DND-41 (cell line): ENCODE results near the gene WNT11.

Source experiments
- ATAC-seq: fragments of 200-7000 bp; cut with Tn5 transposase; 3 replicates; pipeline ENCODE4 v1.9.1; 2021; ENCODE audit warnings: low read depth; ENCODE audit not compliant: insufficient read depth
- DNase-seq: peaks from one replicate; pipeline ENCODE4 v3.0.0-alpha.2; 2020
- H2AFZ ChIP-seq: 2 replicates; pipeline ENCODE4 v1.6.0; 2012; ENCODE audit warnings: low read depth, low read length
- H3K27ac ChIP-seq: 2 replicates; pipeline ENCODE4 v1.5.1; 2012; ENCODE audit warnings: low read length, inconsistent platforms
- H3K27me3 ChIP-seq: fragments of 200-600 bp; sonication (generic); 2 replicates; pipeline ENCODE4 v1.6.0; 2012; ENCODE audit warnings: low read length, mild to moderate bottlenecking, inconsistent platforms; ENCODE audit not compliant: insufficient read depth, poor library complexity
- H3K36me3 ChIP-seq: 2 replicates; pipeline ENCODE4 v1.5.1; 2012; ENCODE audit warnings: low read length, inconsistent platforms; ENCODE audit not compliant: insufficient read depth
- H3K4me1 ChIP-seq: 2 replicates; pipeline ENCODE4 v1.5.1; 2012; ENCODE audit warnings: mild to moderate bottlenecking, low read length; ENCODE audit not compliant: insufficient read depth
- H3K4me2 ChIP-seq: 2 replicates; pipeline ENCODE4 v1.6.0; 2012; ENCODE audit warnings: mild to moderate bottlenecking, moderate library complexity, low read length, inconsistent platforms; ENCODE audit not compliant: insufficient read depth
- H3K4me3 ChIP-seq, 2 experiments: fragments of 200-600 bp in 1 of 2; shearing (Covaris generic) in 1 of 2; 2 replicates each; pipeline ENCODE4 v1.5.1; 2012 to 2016; ENCODE audit warnings: inconsistent platforms in 2 of 2, low read length in 2 of 2, mild to moderate bottlenecking in 2 of 2, low read depth in 1 of 2, moderate library complexity in 1 of 2
- H3K79me2 ChIP-seq: 2 replicates; pipeline ENCODE4 v1.6.0; 2012; ENCODE audit warnings: low read length, inconsistent platforms; ENCODE audit not compliant: insufficient read depth
- H3K9ac ChIP-seq: 2 replicates; pipeline ENCODE4 v1.6.0; 2012; ENCODE audit warnings: low read depth, mild to moderate bottlenecking, inconsistent platforms, low read length, moderate library complexity
- H3K9me3 ChIP-seq: 2 replicates; pipeline ENCODE4 v1.5.1; 2012; ENCODE audit warnings: low read length, moderate library complexity, mild to moderate bottlenecking, inconsistent platforms; ENCODE audit not compliant: insufficient read depth, severe bottlenecking
- H4K20me1 ChIP-seq: 2 replicates; pipeline ENCODE4 v1.6.0; 2012; ENCODE audit warnings: low read length; ENCODE audit not compliant: insufficient read depth
- EZH2 ChIP-seq: IDR thresholded peaks from 3 replicates; pipeline ENCODE4 v1.6.1; 2012; ENCODE audit warnings: borderline replicate concordance, low read depth, mild to moderate bottlenecking, moderate library complexity, low read length, inconsistent platforms; ENCODE audit not compliant: severe bottlenecking
- TF ChIP-seq, protein P1 (sequence below): IDR thresholded peaks from 2 replicates; pipeline ENCODE4 v1.5.1; 2012; ENCODE audit warnings: borderline replicate concordance, low read length, moderate library complexity, mild to moderate bottlenecking; ENCODE audit not compliant: poor library complexity, severe bottlenecking; ENCODE audit errors: extremely low read depth

WNT11 gene

DNA sequence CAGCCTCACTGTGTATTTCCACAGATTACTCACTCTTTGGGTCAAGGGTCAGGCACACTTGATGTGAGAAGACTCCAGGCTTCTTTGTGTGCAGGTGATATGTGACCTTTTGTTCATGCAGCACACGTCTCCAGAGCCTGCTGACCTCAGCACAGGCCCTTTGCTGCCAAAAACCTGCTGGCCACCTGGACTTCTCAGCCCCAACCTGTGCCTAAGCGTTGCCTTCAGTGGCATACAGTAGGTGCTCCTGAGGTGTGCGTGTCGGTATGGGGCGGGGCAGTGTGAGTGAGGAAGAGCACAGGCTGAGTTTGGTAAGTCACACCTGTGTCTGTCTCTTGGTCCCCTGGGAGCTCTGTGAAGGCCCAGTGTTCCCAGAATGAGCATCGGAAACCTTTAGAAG lies 58.1 kb downstream of the WNT11 start:
- DNase-seq, result no peak
- TF ChIP-seq, protein P1, sequence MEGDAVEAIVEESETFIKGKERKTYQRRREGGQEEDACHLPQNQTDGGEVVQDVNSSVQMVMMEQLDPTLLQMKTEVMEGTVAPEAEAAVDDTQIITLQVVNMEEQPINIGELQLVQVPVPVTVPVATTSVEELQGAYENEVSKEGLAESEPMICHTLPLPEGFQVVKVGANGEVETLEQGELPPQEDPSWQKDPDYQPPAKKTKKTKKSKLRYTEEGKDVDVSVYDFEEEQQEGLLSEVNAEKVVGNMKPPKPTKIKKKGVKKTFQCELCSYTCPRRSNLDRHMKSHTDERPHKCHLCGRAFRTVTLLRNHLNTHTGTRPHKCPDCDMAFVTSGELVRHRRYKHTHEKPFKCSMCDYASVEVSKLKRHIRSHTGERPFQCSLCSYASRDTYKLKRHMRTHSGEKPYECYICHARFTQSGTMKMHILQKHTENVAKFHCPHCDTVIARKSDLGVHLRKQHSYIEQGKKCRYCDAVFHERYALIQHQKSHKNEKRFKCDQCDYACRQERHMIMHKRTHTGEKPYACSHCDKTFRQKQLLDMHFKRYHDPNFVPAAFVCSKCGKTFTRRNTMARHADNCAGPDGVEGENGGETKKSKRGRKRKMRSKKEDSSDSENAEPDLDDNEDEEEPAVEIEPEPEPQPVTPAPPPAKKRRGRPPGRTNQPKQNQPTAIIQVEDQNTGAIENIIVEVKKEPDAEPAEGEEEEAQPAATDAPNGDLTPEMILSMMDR, result no peak
- no peak for TF ChIP-seq EZH2
- Histone ChIP-seq H3K4me3 (no peak overlapping the region), H3K27me3 (no peaks in the 10 kb centered on the region), H3K9me3 (no peaks in the 10 kb centered on the region), H3K4me1 (peaks cover 7% of the 10 kb centered on the region; the same call in 1 of the 2 replicates), H3K79me2 (no peaks in the 10 kb centered on the region), H3K36me3 (0 out of 2 replicates have a peak, but pooled peaks cover under 1% of the 10 kb centered on the region), H4K20me1 (no peaks in the 10 kb centered on the region), H2AFZ (no peak overlapping the region), H3K9ac (no peak overlapping the region), H3K27ac (no peak overlapping the region), H3K4me2 (no peak overlapping the region)
- ATAC-seq, result no peak

GRCh38 chr11:76147106-76147740 lies 59.1 kb downstream of the WNT11 start:
- DNase-seq, result no peak
- ATAC-seq, result no peak
- H3K27me3 ChIP-seq, result no peaks in the 10 kb centered on the region
- H4K20me1 ChIP-seq, result no peaks in the 10 kb centered on the region
- H3K4me3 ChIP-seq, result no peak overlapping the region
- H3K4me1 ChIP-seq, result peaks cover 5% of the 10 kb centered on the region; the same call in 1 of the 2 replicates
- H3K36me3 ChIP-seq, result peaks cover 9% of the 10 kb centered on the region; the same call in 1 of the 2 replicates
- no peak overlapping the region for H3K9ac ChIP-seq
- no peak overlapping the region for H3K27ac ChIP-seq
- no peak for TF ChIP-seq EZH2
- TF ChIP-seq, protein P1, result no peak
- H2AFZ ChIP-seq, result no peak overlapping the region
- no peak overlapping the region for H3K4me2 ChIP-seq
- H3K9me3 ChIP-seq, result no peaks in the 10 kb centered on the region
- H3K79me2 ChIP-seq, result no peaks in the 10 kb centered on the region

DNA sequence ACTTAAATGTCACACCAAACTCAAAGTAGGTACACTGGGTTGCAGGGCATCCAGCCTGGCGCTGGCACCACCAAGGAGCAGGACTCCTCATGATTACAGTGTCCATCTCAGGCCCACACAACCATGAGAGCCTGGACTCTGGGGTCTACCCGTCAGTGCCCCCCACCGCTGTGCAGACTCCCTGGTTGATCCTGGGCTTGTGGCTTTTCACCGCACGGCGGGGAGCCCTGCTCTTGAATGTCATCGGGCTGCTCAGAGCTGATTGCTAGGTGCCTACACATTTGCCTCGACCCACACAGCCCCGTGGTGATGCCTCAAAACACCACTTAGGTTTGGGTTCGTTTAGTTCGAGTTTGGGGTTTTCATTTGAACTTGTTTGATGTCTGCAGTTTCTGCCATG lies 63.0 kb downstream of the WNT11 start:
- H3K4me2 ChIP-seq, result no peak overlapping the region
- no peak overlapping the region for H3K4me3 ChIP-seq
- H3K27me3 ChIP-seq, result no peaks in the 10 kb centered on the region
- H3K4me1 ChIP-seq, result no peaks in the 10 kb centered on the region
- no peaks in the 10 kb centered on the region for H3K9me3 ChIP-seq
- H2AFZ ChIP-seq, result no peak overlapping the region
- no peak overlapping the region for H3K9ac ChIP-seq
- H3K27ac ChIP-seq, result no peak overlapping the region
- ATAC-seq, result no peak
- TF ChIP-seq, protein P1, result no peak
- no peak for TF ChIP-seq EZH2
- no peak for DNase-seq
- H3K36me3 ChIP-seq, result peaks cover 28% of the 10 kb centered on the region
- no peaks in the 10 kb centered on the region for H3K79me2 ChIP-seq
- no peaks in the 10 kb centered on the region; the same call in 1 of the 2 replicates for H4K20me1 ChIP-seq
